ENCODE data around the gene RPTOR.

RPTOR gene

DNA sequence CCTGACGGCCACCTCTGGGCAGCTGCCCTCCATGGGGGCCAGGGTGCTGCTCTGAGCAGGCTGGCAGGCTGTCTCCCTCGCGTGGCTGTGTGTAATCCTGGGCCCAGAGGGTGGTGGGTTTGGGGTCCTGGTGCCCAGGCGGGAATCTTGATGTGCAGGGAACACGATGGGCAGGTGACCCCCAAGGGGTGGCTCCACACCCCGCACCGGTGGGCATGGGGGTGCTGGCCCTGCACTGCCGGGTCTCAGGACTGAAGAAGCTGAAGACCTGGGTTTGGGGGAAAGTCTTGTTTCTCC, 455.6 kb downstream of the RPTOR start:
- Histone ChIP-seq H2AFZ (ENCODE audit: low read length) (no peak overlapping the region), H3K36me3 (ENCODE audit: insufficient read depth, low read length) (no peaks in the 10 kb centered on the region; the same call in 1 of the 2 replicates), H4K20me1 (ENCODE audit: insufficient read depth, low read length) (no peaks in the 10 kb centered on the region), H3K9me2 (ENCODE audit: low read depth, low read length) (no peaks in the 10 kb centered on the region), H3K9ac (ENCODE audit: low read length) (no peak overlapping the region), H3K27me3 (ENCODE audit: insufficient read depth, low read length) (no peaks in the 10 kb centered on the region), H3K27ac (ENCODE audit: low read depth, low read length, poor library complexity, severe bottlenecking) (no peak overlapping the region), H3K4me3 (ENCODE audit: low read depth, low read length, poor library complexity, severe bottlenecking) (no peak overlapping the region), H3K79me2 (ENCODE audit: insufficient read depth, low read length) (no peaks in the 10 kb centered on the region), H3K4me2 (ENCODE audit: low read length) (no peak overlapping the region), H3F3A (ENCODE audit: insufficient read depth, low read length) (no peaks in the 10 kb centered on the region), H3K4me1 (ENCODE audit: insufficient read depth, low read length, severe bottlenecking) (no peaks in the 10 kb centered on the region), H3K9me3 (ENCODE audit: low read length) (no peaks in the 10 kb centered on the region)
- TF ChIP-seq, protein P1, sequence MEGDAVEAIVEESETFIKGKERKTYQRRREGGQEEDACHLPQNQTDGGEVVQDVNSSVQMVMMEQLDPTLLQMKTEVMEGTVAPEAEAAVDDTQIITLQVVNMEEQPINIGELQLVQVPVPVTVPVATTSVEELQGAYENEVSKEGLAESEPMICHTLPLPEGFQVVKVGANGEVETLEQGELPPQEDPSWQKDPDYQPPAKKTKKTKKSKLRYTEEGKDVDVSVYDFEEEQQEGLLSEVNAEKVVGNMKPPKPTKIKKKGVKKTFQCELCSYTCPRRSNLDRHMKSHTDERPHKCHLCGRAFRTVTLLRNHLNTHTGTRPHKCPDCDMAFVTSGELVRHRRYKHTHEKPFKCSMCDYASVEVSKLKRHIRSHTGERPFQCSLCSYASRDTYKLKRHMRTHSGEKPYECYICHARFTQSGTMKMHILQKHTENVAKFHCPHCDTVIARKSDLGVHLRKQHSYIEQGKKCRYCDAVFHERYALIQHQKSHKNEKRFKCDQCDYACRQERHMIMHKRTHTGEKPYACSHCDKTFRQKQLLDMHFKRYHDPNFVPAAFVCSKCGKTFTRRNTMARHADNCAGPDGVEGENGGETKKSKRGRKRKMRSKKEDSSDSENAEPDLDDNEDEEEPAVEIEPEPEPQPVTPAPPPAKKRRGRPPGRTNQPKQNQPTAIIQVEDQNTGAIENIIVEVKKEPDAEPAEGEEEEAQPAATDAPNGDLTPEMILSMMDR (IDR thresholded peaks at IDR 0.05; ENCODE audit: low read length), result no peak
- TF ChIP-seq EZH2 (IDR thresholded peaks at IDR 0.05; ENCODE audit: borderline replicate concordance, low read length), result no peak

DNA sequence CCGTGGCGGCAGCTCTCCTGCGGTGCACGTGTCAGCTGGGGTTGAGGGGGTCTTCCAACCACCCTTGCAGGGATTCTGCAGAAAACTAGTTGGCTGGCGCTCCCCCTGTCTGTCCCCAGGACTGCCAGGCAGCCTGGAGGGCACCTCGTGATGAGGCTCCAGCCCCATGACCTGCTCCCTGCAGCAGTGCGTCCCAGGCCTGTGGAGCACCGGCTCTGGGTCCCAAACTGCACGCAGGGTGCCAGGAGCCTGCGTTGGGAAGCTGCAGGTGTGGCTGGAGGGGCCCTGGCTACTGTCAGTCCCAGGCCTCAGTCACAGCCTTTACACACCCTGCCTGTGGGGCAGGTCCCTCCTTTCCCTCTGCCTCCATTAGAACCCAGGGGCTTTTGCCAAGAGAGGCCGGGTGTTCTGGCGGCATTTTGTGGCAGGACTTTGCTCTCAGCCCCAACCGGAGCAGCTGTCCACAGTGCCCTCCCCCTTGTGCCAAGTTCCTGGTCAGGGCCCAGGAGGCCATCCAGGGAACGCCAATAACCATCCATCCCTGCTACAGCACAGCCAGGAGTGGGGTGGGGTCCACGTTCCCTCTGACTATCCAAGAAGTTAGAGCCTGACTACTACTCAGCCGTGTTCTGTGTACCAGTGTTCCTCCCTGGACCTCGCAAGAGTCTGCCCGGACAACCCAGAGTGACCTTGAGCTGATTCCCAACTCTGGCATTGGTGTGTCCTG, 456.2 kb downstream of the RPTOR start:
- no peak for TF ChIP-seq EZH2 (IDR thresholded peaks at IDR 0.05; ENCODE audit: borderline replicate concordance, low read length)
- TF ChIP-seq, protein P1 (IDR thresholded peaks at IDR 0.05; ENCODE audit: low read length), result no peak
- Histone ChIP-seq H3K4me3 (ENCODE audit: low read depth, low read length, poor library complexity, severe bottlenecking) (no peak overlapping the region), H3K27ac (ENCODE audit: low read depth, low read length, poor library complexity, severe bottlenecking) (no peak overlapping the region), H3K9me3 (ENCODE audit: low read length) (no peaks in the 10 kb centered on the region), H3K27me3 (ENCODE audit: insufficient read depth, low read length) (no peaks in the 10 kb centered on the region), H3K9me2 (ENCODE audit: low read depth, low read length) (no peaks in the 10 kb centered on the region), H3K4me2 (ENCODE audit: low read length) (no peak overlapping the region), H2AFZ (ENCODE audit: low read length) (no peak overlapping the region), H4K20me1 (ENCODE audit: insufficient read depth, low read length) (no peaks in the 10 kb centered on the region), H3F3A (ENCODE audit: insufficient read depth, low read length) (no peaks in the 10 kb centered on the region), H3K79me2 (ENCODE audit: insufficient read depth, low read length) (no peaks in the 10 kb centered on the region), H3K36me3 (ENCODE audit: insufficient read depth, low read length) (no peaks in the 10 kb centered on the region; the same call in 1 of the 2 replicates), H3K9ac (ENCODE audit: low read length) (no peak overlapping the region), H3K4me1 (ENCODE audit: insufficient read depth, low read length, severe bottlenecking) (no peaks in the 10 kb centered on the region)

DNA sequence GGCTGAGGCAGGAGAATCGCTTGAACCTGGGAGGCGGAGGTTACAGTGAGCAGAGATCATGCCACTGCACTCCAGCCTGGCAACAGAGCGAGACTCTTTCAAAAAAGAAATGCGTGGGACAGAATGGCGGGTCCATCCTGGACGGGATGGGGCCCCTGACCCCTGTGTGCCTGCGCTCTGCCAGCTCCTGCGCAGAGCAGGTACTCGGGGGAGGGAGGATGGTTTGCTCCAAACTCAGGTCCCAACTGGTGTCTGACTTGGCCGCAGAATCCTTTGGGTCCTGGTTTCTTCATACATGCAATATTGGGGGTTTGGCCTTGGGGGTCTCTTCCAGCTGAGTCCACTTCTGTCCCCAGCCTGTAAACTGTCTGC, 457.4 kb downstream of the RPTOR start:
- H3K27ac ChIP-seq (ENCODE audit: low read depth, low read length, poor library complexity, severe bottlenecking), result no peak overlapping the region
- no peaks in the 10 kb centered on the region; the same call in 1 of the 2 replicates for H3K27me3 ChIP-seq (ENCODE audit: insufficient read depth, low read length)
- H3K4me3 ChIP-seq (ENCODE audit: low read depth, low read length, poor library complexity, severe bottlenecking), result no peak overlapping the region
- TF ChIP-seq, protein P1 (IDR thresholded peaks at IDR 0.05; ENCODE audit: low read length), result no peak
- TF ChIP-seq EZH2 (IDR thresholded peaks at IDR 0.05; ENCODE audit: borderline replicate concordance, low read length), result no peak
- no peaks in the 10 kb centered on the region for H3K4me1 ChIP-seq (ENCODE audit: insufficient read depth, low read length, severe bottlenecking)
- H3K79me2 ChIP-seq (ENCODE audit: insufficient read depth, low read length), result no peaks in the 10 kb centered on the region
- no peak overlapping the region for H3K9ac ChIP-seq (ENCODE audit: low read length)
- H3K9me2 ChIP-seq (ENCODE audit: low read depth, low read length), result no peaks in the 10 kb centered on the region
- no peaks in the 10 kb centered on the region for H3K9me3 ChIP-seq (ENCODE audit: low read length)
- no peaks in the 10 kb centered on the region; the same call in 1 of the 2 replicates for H3K36me3 ChIP-seq (ENCODE audit: insufficient read depth, low read length)
- H4K20me1 ChIP-seq (ENCODE audit: insufficient read depth, low read length), result no peaks in the 10 kb centered on the region
- H2AFZ ChIP-seq (ENCODE audit: low read length), result no peak overlapping the region
- H3K4me2 ChIP-seq (ENCODE audit: low read length), result no peak overlapping the region
- H3F3A ChIP-seq (ENCODE audit: insufficient read depth, low read length), result no peaks in the 10 kb centered on the region

Data from OCI-LY1 (cell line).